HG03025 (cell line): ENCODE measurements around the gene ZCCHC9.
"Not testable (repeated sequence)": the region's sequence is repeated elsewhere in the genome, so short reads cannot be mapped to it uniquely, and the experiment has no call there.

Experiments
- ATAC-seq: cut with Tn5 transposase; IDR thresholded peaks from one replicate; pipeline ENCODE4 v1.9.1; 2021; ENCODE audit warnings: mild to moderate bottlenecking, moderate library complexity; ENCODE audit not compliant: unreplicated experiment, low FRiP score

The ZCCHC9 gene

GRCh38 chr5:81303563-81303962 is 2.2 kb downstream of the ZCCHC9 start:
- ATAC-seq, result no peak

- no peak for ATAC-seq
Observed at GRCh38 chr5:81305785-81306184, 4.4 kb downstream of the ZCCHC9 start.

GRCh38 chr5:81308836-81309235 is 7.4 kb downstream of the ZCCHC9 start:
- no peak for ATAC-seq

GRCh38 chr5:81310402-81311063 is 9.1 kb downstream of the ZCCHC9 start:
- ATAC-seq, result no peak

- no peak for ATAC-seq
Observed at GRCh38 chr5:81313278-81313677, 11.9 kb downstream of the ZCCHC9 start.

- ATAC-seq, result no peak
Observed at GRCh38 chr5:81313686-81314085, 12.3 kb downstream of the ZCCHC9 start.

GRCh38 chr5:81314581-81314980 is 13.2 kb downstream of the ZCCHC9 start:
- ATAC-seq, result no peak

- ATAC-seq, result no peak
Observed at GRCh38 chr5:81315336-81315735, 13.9 kb downstream of the ZCCHC9 start.

GRCh38 chr5:81315830-81316229 is 14.4 kb downstream of the ZCCHC9 start:
- ATAC-seq, result no peak

GRCh38 chr5:81316571-81316970 is 15.2 kb downstream of the ZCCHC9 start:
- ATAC-seq, result no peak

- ATAC-seq, result no peak
Observed at GRCh38 chr5:81317536-81317935, 16.1 kb downstream of the ZCCHC9 start.

- no peak for ATAC-seq
Observed at GRCh38 chr5:81326554-81326953, 25.2 kb downstream of the ZCCHC9 start.

- ATAC-seq, result no peak
Observed at GRCh38 chr5:81334304-81335061, 33.1 kb downstream of the ZCCHC9 start.

- ATAC-seq, result no peak
Observed at GRCh38 chr5:81335946-81336345, 34.6 kb downstream of the ZCCHC9 start.

- no peak for ATAC-seq
Observed at GRCh38 chr5:81336556-81336955, 35.2 kb downstream of the ZCCHC9 start.

GRCh38 chr5:81337803-81338202 is 36.4 kb downstream of the ZCCHC9 start:
- no peak for ATAC-seq

- not testable (repeated sequence) for ATAC-seq
Observed at GRCh38 chr5:81338213-81338612, 36.8 kb downstream of the ZCCHC9 start.

GRCh38 chr5:81344736-81345135 is 43.3 kb downstream of the ZCCHC9 start:
- no peak for ATAC-seq

GRCh38 chr5:81345411-81346003 is 44.1 kb downstream of the ZCCHC9 start:
- no peak for ATAC-seq

GRCh38 chr5:81349161-81349560 is 47.8 kb downstream of the ZCCHC9 start:
- ATAC-seq, result no peak

GRCh38 chr5:81350507-81350906 is 49.1 kb downstream of the ZCCHC9 start:
- no peak for ATAC-seq

GRCh38 chr5:81353189-81353588 is 51.8 kb downstream of the ZCCHC9 start:
- ATAC-seq, result no peak
